Fibroblast of lung (primary cell): ENCODE data around the gene CELSR2.

Experiments
- EZH2 ChIP-seq: IDR thresholded peaks from 2 replicates; pipeline ENCODE4 v1.5.1; 2012; ENCODE audit warnings: low read length, control low read depth, mild to moderate bottlenecking; ENCODE audit errors: missing control alignments
- TF ChIP-seq, protein P1 (sequence below), 2 donors: IDR thresholded peaks in 1 of 2; conservative IDR thresholded peaks in 1 of 2; 1 replicate in 1 of 2; 2 replicates in 1 of 2; pipeline ENCODE4 v1.5.1; 2011 to 2012; ENCODE audit warnings: low read length in 2 of 2, control low read depth in 1 of 2, inconsistent platforms in 1 of 2, low read depth in 1 of 2, mild to moderate bottlenecking in 1 of 2

DNA sequence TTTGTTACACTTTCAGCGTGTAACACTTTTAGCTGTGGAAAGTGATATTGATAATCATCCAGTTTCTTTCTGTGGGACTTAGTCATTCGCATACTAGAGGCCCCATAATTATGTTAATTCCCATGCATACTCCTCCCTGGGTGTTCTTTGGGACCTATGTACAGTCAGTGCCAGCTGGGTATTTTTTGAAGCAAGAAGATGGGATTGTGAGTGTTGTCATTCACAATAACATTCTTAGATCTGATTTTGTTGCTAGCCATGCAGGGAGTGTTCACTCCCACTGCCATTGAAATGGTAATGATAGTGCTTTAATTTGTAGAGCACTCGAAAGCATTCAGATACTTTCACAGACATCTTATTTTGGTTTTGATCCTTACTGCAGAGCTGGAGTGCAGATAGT lies 24.0 kb upstream of the CELSR2 start:
- TF ChIP-seq, protein P1, sequence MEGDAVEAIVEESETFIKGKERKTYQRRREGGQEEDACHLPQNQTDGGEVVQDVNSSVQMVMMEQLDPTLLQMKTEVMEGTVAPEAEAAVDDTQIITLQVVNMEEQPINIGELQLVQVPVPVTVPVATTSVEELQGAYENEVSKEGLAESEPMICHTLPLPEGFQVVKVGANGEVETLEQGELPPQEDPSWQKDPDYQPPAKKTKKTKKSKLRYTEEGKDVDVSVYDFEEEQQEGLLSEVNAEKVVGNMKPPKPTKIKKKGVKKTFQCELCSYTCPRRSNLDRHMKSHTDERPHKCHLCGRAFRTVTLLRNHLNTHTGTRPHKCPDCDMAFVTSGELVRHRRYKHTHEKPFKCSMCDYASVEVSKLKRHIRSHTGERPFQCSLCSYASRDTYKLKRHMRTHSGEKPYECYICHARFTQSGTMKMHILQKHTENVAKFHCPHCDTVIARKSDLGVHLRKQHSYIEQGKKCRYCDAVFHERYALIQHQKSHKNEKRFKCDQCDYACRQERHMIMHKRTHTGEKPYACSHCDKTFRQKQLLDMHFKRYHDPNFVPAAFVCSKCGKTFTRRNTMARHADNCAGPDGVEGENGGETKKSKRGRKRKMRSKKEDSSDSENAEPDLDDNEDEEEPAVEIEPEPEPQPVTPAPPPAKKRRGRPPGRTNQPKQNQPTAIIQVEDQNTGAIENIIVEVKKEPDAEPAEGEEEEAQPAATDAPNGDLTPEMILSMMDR (conservative IDR thresholded peaks at IDR 0.05 in 1 of 2, IDR thresholded peaks at IDR 0.05 in 1 of 2; ENCODE audit: low read depth in 1 of 2, low read length in 2 of 2): no peak
- no peak for TF ChIP-seq EZH2
